ENCODE results near the gene SLC25A25. TPM values are rescaled to one million over a fixed set of nuclear protein-coding genes. Genes with fewer than 3 reads are reported as not detected.

The SLC25A25 gene
- total RNA-seq, 1 experiment from 2014 or later: 15.5 TPM

DNA sequence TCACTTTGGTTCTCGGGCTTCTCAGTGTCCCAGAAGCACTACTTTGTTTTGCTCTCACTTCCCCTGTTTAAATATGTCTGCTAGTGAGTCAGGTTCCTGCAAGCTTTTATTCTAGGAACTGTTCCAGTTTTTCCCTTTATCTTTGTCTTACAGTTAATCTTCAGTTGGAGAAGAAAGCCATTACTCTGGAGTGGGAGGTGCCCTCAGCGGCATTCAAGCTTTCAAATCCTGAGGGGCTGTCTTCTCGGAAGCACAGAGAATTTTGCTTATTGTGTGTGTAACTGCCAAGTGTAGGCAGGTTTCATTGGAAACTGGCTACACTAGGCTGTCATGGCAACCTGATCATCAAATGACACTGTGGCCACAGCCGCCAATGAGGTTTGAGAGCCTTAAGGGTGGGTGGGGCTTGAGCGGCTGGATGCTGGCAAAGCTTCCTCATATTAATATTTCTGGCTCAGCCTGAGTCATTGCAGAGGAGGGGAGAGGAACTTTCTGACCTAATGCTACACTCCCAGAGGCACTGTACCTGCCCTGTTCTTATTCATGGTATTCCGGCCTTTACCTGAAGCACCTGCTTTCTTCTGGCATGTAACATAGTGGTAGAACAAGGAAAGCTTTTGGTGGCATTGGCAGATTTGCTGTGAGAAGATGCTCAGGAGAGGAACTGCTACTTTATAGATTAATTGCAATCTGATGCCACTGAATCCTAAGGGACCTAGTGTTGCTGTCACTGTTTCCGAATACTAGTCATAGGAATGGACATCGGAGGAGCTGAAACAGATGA lies 26.3 kb downstream of the SLC25A25 start:
- Mint-ChIP-seq H3K27me3 (ENCODE audit: insufficient read depth, unreplicated experiment) (no peaks in the 10 kb centered on the region), H3K9me3 (ENCODE audit: unreplicated experiment) (no peaks in the 10 kb centered on the region), H3K4me3 (ENCODE audit: unreplicated experiment) (peak overlapping the region; percentile 66), H3K4me1 (ENCODE audit: insufficient read depth, unreplicated experiment) (peaks cover 21% of the 10 kb centered on the region), H3K36me3 (ENCODE audit: insufficient read depth, unreplicated experiment) (no peaks in the 10 kb centered on the region), H3K27ac (ENCODE audit: low read depth, unreplicated experiment) (peak overlapping the region; percentile 99)
- intact Hi-C loops (cut with micrococcal nuclease): no loop called here
- TSS peak; percentile 93 for BruUV-seq (replicated peaks)
- ChIA-PET CTCF (interaction anchor here (0.6 to 3.6 kb wide), 5 partner anchors 10 to 31 kb away, joined by 3 to 18 read pairs (median 4); no protein-coding TSS in a partner anchor), POLR2A (interaction anchor here (0.6 to 4.9 kb wide), 17 partner anchors 9 to 934 kb away, joined by 3 to 56 read pairs (median 4); partner anchors contain the start of genes DPM2, NAIF1, SH3GLB2 and SLC25A25)
- peak; percentile 99 for DNase-seq (ENCODE audit: unreplicated experiment)
- TF ChIP-seq, protein P1, sequence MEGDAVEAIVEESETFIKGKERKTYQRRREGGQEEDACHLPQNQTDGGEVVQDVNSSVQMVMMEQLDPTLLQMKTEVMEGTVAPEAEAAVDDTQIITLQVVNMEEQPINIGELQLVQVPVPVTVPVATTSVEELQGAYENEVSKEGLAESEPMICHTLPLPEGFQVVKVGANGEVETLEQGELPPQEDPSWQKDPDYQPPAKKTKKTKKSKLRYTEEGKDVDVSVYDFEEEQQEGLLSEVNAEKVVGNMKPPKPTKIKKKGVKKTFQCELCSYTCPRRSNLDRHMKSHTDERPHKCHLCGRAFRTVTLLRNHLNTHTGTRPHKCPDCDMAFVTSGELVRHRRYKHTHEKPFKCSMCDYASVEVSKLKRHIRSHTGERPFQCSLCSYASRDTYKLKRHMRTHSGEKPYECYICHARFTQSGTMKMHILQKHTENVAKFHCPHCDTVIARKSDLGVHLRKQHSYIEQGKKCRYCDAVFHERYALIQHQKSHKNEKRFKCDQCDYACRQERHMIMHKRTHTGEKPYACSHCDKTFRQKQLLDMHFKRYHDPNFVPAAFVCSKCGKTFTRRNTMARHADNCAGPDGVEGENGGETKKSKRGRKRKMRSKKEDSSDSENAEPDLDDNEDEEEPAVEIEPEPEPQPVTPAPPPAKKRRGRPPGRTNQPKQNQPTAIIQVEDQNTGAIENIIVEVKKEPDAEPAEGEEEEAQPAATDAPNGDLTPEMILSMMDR (IDR thresholded peaks at IDR 0.05; ENCODE audit: unreplicated experiment): no peak

DNA sequence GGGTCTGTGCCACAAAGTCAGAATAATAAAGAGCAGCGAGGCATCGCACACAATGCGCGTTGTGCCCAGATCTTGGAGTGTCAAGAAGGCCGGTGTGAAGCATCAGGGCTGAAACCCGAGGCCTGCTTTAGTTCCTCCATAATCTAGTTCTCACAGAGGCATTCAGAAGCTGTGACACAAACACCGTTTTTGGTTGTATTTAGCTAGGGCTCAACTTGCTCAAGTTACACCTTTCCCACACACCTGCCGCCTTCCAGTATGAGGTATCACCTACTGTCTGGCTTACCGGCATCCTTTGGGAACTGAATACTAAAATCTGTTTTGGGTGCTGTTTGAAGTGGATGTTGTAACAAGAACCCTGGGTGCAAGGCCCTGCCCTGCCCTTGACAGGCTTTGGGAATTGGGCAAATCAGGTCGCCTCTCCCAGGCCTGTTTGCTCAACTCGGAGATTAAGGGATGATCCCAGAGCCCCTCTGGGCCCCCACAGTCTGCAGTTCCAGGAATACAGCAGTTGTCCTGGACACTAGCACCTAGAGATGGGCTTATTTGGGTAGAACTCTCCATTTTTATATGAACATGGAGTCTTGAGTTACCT lies 27.0 kb downstream of the SLC25A25 start:
- ChIA-PET POLR2A (interaction anchor here (1.0 to 4.9 kb wide), 11 partner anchors 10 to 483 kb away, joined by 3 to 56 read pairs (median 6); partner anchors contain the start of genes DPM2, NAIF1, SLC25A25 and STXBP1), CTCF (interaction anchor here (1.4 to 3.6 kb wide), 3 partner anchors 10 to 22 kb away, joined by 3 to 18 read pairs (median 4); no protein-coding TSS in a partner anchor)
- no TSS peak for BruUV-seq (replicated peaks)
- H3K9me3 Mint-ChIP-seq (ENCODE audit: unreplicated experiment): no peaks in the 10 kb centered on the region
- peak overlapping the region; percentile 66 for H3K4me3 Mint-ChIP-seq (ENCODE audit: unreplicated experiment)
- H3K36me3 Mint-ChIP-seq (ENCODE audit: insufficient read depth, unreplicated experiment): no peaks in the 10 kb centered on the region
- no peaks in the 10 kb centered on the region for H3K27me3 Mint-ChIP-seq (ENCODE audit: insufficient read depth, unreplicated experiment)
- DNase-seq (ENCODE audit: unreplicated experiment): no peak
- TF ChIP-seq, protein P1 (IDR thresholded peaks at IDR 0.05; ENCODE audit: unreplicated experiment): no peak
- peak overlapping the region; percentile 99 for H3K27ac Mint-ChIP-seq (ENCODE audit: low read depth, unreplicated experiment)
- peaks cover 21% of the 10 kb centered on the region for H3K4me1 Mint-ChIP-seq (ENCODE audit: insufficient read depth, unreplicated experiment)
- intact Hi-C loops (cut with micrococcal nuclease): no loop called here

DNA sequence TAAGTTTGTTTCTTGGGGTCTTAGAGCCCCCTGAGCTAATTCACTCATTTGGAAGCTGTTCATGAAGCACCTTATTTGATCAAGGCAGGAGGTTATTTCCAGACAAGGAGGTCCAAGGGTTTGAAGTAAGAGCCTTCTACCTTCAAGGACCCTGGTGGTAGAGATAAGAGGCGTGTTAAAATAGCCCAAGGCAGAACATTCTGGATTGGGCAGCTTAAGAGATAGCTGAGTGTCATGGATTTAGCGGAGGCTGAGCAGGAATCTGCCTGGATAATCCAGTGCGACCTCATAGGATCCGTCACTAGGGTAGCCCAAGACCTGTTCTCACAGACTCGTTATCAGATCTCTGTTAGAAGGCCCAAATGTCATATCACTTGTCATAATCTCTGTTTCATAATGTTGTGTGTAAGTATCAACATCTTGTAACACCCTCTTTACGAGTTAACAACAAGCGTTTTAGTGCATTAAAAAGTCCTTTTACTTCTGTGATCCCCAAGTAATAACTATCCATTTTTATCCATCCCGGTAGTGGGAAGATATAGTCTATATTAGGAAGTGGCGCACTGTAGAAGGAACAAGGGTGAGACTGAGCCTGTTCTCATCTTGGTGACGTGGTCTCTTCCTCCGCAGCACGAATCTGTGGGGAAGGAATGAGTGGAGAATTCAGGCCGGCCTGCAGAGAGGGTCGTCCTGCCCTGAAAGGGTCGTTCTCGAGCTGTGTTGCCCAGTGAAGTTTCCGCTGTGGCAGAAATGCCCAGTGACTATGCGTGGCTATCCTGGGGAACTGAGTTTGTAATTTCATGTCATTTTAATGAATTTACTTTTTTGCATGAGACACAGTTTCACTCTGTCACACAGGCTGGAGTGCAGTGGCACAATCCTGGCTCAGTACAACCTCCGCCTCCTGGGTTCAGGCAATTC lies 28.8 kb downstream of the SLC25A25 start:
- CTCF ChIA-PET: interaction anchor here (0.9 to 2.4 kb wide), 4 partner anchors 12 to 62 kb away, joined by 5 to 9 read pairs (median 6); no protein-coding TSS in a partner anchor
- no peaks in the 10 kb centered on the region for H3K27me3 Mint-ChIP-seq (ENCODE audit: insufficient read depth, unreplicated experiment)
- TF ChIP-seq, protein P1 (IDR thresholded peaks at IDR 0.05; ENCODE audit: unreplicated experiment): no peak
- no peaks in the 10 kb centered on the region for H3K9me3 Mint-ChIP-seq (ENCODE audit: unreplicated experiment)
- peaks cover 21% of the 10 kb centered on the region for H3K4me1 Mint-ChIP-seq (ENCODE audit: insufficient read depth, unreplicated experiment)
- POLR2A ChIA-PET: interaction anchor here (0.7 to 2.4 kb wide), 4 partner anchors 16 to 45 kb away, joined by 3 to 29 read pairs (median 9); partner anchors contain the start of genes NAIF1 and SLC25A25
- peaks cover 7% of the 10 kb centered on the region for H3K36me3 Mint-ChIP-seq (ENCODE audit: insufficient read depth, unreplicated experiment)
- intact Hi-C loops (cut with micrococcal nuclease): no loop called here
- no TSS peak for BruUV-seq (replicated peaks)
- no peak overlapping the region for H3K27ac Mint-ChIP-seq (ENCODE audit: low read depth, unreplicated experiment)
- H3K4me3 Mint-ChIP-seq (ENCODE audit: unreplicated experiment): no peak overlapping the region
- DNase-seq (ENCODE audit: unreplicated experiment): no peak
